GM21723 (cell line): ENCODE data around the gene SPAG4.

ENCODE experiments used
- ATAC-seq: cut with Tn5 transposase; IDR thresholded peaks from one replicate; pipeline ENCODE4 v1.9.1; 2021; ENCODE audit warnings: mild to moderate bottlenecking, moderate library complexity; ENCODE audit not compliant: unreplicated experiment

SPAG4 gene

GRCh38 chr20:35598899-35599775 lies 16.5 kb upstream of the SPAG4 start:
- no peak for ATAC-seq

GRCh38 chr20:35599776-35600120 lies 15.9 kb upstream of the SPAG4 start:
- ATAC-seq, result no peak

- no peak for ATAC-seq
Measured at GRCh38 chr20:35600176-35600992, 15.2 kb upstream of the SPAG4 start.

- peak; percentile 65 for ATAC-seq
Measured at GRCh38 chr20:35600993-35601973, 14.3 kb upstream of the SPAG4 start.

GRCh38 chr20:35601990-35602389 lies 13.6 kb upstream of the SPAG4 start:
- ATAC-seq, result no peak

- ATAC-seq, result no peak
Measured at GRCh38 chr20:35602851-35603495, 12.7 kb upstream of the SPAG4 start.

- ATAC-seq, result no peak
Measured at GRCh38 chr20:35603695-35604448, 11.8 kb upstream of the SPAG4 start.

GRCh38 chr20:35604449-35604747 lies 11.2 kb upstream of the SPAG4 start:
- no peak for ATAC-seq

GRCh38 chr20:35606127-35606526 lies 9.5 kb upstream of the SPAG4 start:
- ATAC-seq, result no peak

- no peak for ATAC-seq
Measured at GRCh38 chr20:35607003-35607735, 8.5 kb upstream of the SPAG4 start.

GRCh38 chr20:35610833-35611427 lies 4.7 kb upstream of the SPAG4 start:
- ATAC-seq, result no peak

GRCh38 chr20:35611482-35611881 lies 4.1 kb upstream of the SPAG4 start:
- ATAC-seq, result no peak

GRCh38 chr20:35616465-35617396 lies 1.1 kb downstream of the SPAG4 start:
- peak; percentile 26 for ATAC-seq

- peak; percentile 24 for ATAC-seq
Measured at GRCh38 chr20:35617397-35618262, 2.0 kb downstream of the SPAG4 start.

- ATAC-seq, result no peak
Measured at GRCh38 chr20:35618263-35619131, 2.9 kb downstream of the SPAG4 start.
